Psoas muscle (tissue), 8 donors: Measurements from ENCODE around the gene MCTP1. TPM values are rescaled to one million over a fixed set of nuclear protein-coding genes. Genes with fewer than 3 reads are reported as not detected.

Experiments used
- ATAC-seq, 4 donors: fragments of 200-7000 bp; cut with Tn5 transposase; one replicate each; pipeline ENCODE4 v1.9.1; 2020; ENCODE audit warnings: moderate library complexity in 3 of 4, mild to moderate bottlenecking in 2 of 4
- DNase-seq, 2 donors: peaks; one replicate each; pipeline ENCODE4 v3.0.0-alpha.2; 2020
- H3K27ac ChIP-seq: fragments of 200-600 bp; one replicate; pipeline ENCODE4 v1.8.0; 2022
- H3K27me3 ChIP-seq, 3 donors: fragments of 200-600 bp in 1 of 3; one replicate each; pipeline versions ENCODE4 v1.6.1 to v1.8.0; 2013 to 2022; ENCODE audit warnings: low read length in 2 of 3, mild to moderate bottlenecking in 2 of 3, moderate library complexity in 1 of 3; ENCODE audit not compliant: insufficient read depth in 3 of 3
- H3K36me3 ChIP-seq, 2 donors: fragments of 200-600 bp in 1 of 2; one replicate each; pipeline versions ENCODE4 v1.6.1 to v1.8.0; 2013 to 2022; ENCODE audit warnings: low read depth in 1 of 2, mild to moderate bottlenecking in 1 of 2, moderate library complexity in 1 of 2; ENCODE audit not compliant: insufficient read depth in 1 of 2
- H3K4me1 ChIP-seq: fragments of 200-600 bp; one replicate; pipeline ENCODE4 v1.8.0; 2022
- H3K4me3 ChIP-seq: fragments of 200-600 bp; one replicate; pipeline ENCODE4 v1.8.0; 2022; ENCODE audit warnings: mild to moderate bottlenecking
- H3K9me3 ChIP-seq: fragments of 200-600 bp; one replicate; pipeline ENCODE4 v1.8.0; 2022
- CTCF ChIP-seq: fragments of 200-600 bp; IDR thresholded peaks from one replicate; pipeline ENCODE4 v1.8.0; 2022; ENCODE audit warnings: antibody characterized with exemption
- WGBS, 3 donors: extraction: QIAGEN DNeasy Blood & Tissue Kit; methylation state at CpG; one replicate each; pipeline versions ENCODE4 v1.1.6 to v1.1.7; 2013; 5-methylcytosine and 5-hydroxymethylcytosine counted together
- intact Hi-C, 2 donors: fragments of 100-400 bp; cut with DNase I; formaldehyde crosslinking; loops; one replicate each; pipeline versions ENCODE4 v1.11.0 to v1.14.2; 2022
- polyA plus RNA-seq, 3 donors: library from polyadenylated mRNA; stranded (reverse); fragments of 200-250 nt; gene quantifications; one replicate each; pipeline ENCODE4 v1.2.3, GENCODE V29; 2013
- total RNA-seq, 4 donors: library from RNA; stranded (reverse); fragmentation: NEBNext Ultra II Directional in 2 of 4; extraction: Animal tissue kit (Norgen Biotek cat#: 25700) in 2 of 4; gene quantifications; one replicate each; pipeline versions ENCODE4 v1.2.1 to v1.2.4, GENCODE V29; 2021 to 2023
- donor health status: healthy with polysubstance abuse.
- donor health status: DM: no; HTN: no; CAD: no; lungs with moderate emphysema.
- donor health status: Bipolar disorder and iron deficiency.
- donor health status: healthy.
- donor health status: DM: yes; HTN: yes; CAD: no.
- donor health status: DM: no; HTN: no; CAD: no.
- donor health status: DM: no; HTN: no; CAD: no.
- donor health status: DM: yes; HTN: yes; CAD: no.

Gene MCTP1
- total and polyA plus RNA-seq, 7 donors = 1.4 to 8.8 (median 3.5) TPM

GRCh38 chr5:94702729-94703128 lies 582.2 kb downstream of the MCTP1 start:
- no peak for TF ChIP-seq CTCF
- Histone ChIP-seq H3K9me3 (no peaks in the 10 kb centered on the region), H3K36me3 (no peaks in the 10 kb centered on the region), H3K27ac (no peak overlapping the region), H3K4me1 (no peaks in the 10 kb centered on the region), H3K4me3 (no peak overlapping the region), H3K27me3 (no peaks in the 10 kb centered on the region)
- 96 to 98% (median 97%) methylated on average over 1 of the region's 1 CpG for WGBS, 3 donors
- DNase-seq = no peak
- no peak for ATAC-seq
- intact Hi-C loops = no loop called here

DNA sequence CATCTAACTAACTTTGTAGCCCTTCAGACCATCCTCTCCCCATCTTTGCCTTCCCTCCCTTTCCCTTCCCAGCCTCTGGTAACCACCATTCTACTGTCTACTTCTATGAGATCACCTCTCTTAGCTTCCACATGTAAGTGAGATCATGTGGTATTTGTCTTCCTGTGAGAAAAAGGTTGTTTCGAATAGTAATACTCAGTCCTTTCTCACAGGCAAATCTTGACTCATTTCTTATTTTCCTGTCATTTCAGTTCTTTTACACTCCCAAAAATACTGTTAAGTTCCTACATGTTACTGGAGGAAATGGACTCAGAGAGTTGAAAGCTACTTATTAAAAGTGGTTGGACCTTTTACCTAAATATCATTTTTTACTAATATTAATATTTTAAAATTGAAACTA lies 584.3 kb downstream of the MCTP1 start:
- Histone ChIP-seq H3K27me3 (no peaks in the 10 kb centered on the region), H3K4me1 (no peaks in the 10 kb centered on the region), H3K36me3 (no peaks in the 10 kb centered on the region), H3K9me3 (no peaks in the 10 kb centered on the region), H3K4me3 (no peak overlapping the region), H3K27ac (no peak overlapping the region)
- intact Hi-C loops = no loop called here
- no peak for TF ChIP-seq CTCF
- ATAC-seq (no peak), DNase-seq (no peak)
- WGBS, 3 donors = 85 to 94% (median 90%) methylated on average over 1 of the region's 1 CpG

GRCh38 chr5:94699562-94699961 lies 585.3 kb downstream of the MCTP1 start:
- DNase-seq = no peak
- no peak for TF ChIP-seq CTCF
- Histone ChIP-seq H3K27me3 (no peaks in the 10 kb centered on the region), H3K9me3 (no peaks in the 10 kb centered on the region), H3K4me1 (no peaks in the 10 kb centered on the region), H3K36me3 (peaks cover 0 to 4% of the 10 kb centered on the region in 2 donors), H3K27ac (no peak overlapping the region), H3K4me3 (no peak overlapping the region)
- intact Hi-C loops = loop anchor here in 1 of 2 donors (10.0 kb wide), 1 partner anchor 175 kb away; no protein-coding TSS in a partner anchor
- 87 to 91% (median 88%) methylated on average over 2 of the region's 2 CpGs for WGBS, 3 donors
- no peak for ATAC-seq

DNA sequence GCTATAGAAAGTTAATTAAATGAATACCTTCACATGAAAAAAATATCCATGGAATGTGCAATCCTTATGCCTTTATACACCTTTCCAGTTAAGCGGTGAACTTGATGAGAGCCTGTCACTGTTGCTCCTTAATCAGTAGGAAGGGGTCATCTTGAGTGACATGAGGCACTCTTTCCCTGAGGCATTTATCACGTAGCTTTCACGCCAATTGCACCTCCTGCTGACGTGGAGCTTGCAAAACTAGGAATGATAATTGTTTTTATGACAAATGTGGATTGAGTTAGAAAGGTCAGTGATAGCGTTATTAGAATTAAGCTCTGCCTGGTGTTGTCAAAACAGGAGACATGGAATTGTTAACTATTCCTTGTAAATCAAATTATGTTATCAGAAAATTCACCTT lies 586.7 kb downstream of the MCTP1 start:
- no peaks in the 10 kb centered on the region for H3K9me3 ChIP-seq
- TF ChIP-seq CTCF = no peak
- no peak for ATAC-seq
- H3K27me3 ChIP-seq = no peaks in the 10 kb centered on the region
- peaks cover 0 to 4% of the 10 kb centered on the region in 2 donors for H3K36me3 ChIP-seq
- DNase-seq = no peak
- H3K4me1 ChIP-seq = no peaks in the 10 kb centered on the region
- intact Hi-C loops = loop anchor here in 1 of 2 donors (10.0 kb wide), 1 partner anchor 173 kb away; no protein-coding TSS in a partner anchor
- no peak overlapping the region for H3K4me3 ChIP-seq
- no peak overlapping the region for H3K27ac ChIP-seq
- 87 to 92% (median 88%) methylated on average over 5 of the region's 5 CpGs for WGBS, 3 donors

DNA sequence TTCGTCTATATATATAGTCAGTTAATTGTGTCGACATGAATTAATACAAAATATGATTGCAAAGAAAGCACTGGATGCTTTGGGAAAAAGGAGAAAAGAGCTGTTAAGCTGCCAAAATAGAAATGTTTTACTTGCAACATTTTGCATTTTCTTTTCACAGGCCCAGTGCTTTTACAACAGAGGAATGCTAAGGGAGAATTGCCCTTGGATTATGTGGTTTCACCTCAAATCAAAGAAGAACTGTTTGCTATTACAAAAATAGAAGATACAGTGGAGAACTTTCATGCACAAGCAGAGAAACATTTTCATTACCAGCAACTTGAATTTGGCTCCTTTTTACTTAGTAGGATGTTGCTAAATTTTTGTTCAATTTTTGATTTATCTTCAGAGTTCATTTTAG lies 590.2 kb downstream of the MCTP1 start:
- intact Hi-C loops = loop anchor here in 1 of 2 donors (10.0 kb wide), 1 partner anchor 170 kb away; no protein-coding TSS in a partner anchor
- TF ChIP-seq CTCF = no peak
- Histone ChIP-seq H3K36me3 (peaks cover 0 to 8% of the 10 kb centered on the region in 2 donors), H3K4me3 (no peak overlapping the region), H3K27me3 (no peaks in the 10 kb centered on the region), H3K9me3 (no peaks in the 10 kb centered on the region), H3K4me1 (no peaks in the 10 kb centered on the region), H3K27ac (no peak overlapping the region)
- DNase-seq = no peak
- no peak for ATAC-seq
- WGBS, 3 donors = 94 to 97% (median 96%) methylated on average over 2 of the region's 2 CpGs
